Lung (tissue), 12 donors: ENCODE results near the gene NOS1AP. TPM values are rescaled to one million over a fixed set of nuclear protein-coding genes. Genes with fewer than 3 reads are reported as not detected.

Experiments
- ATAC-seq: fragments of 200-7000 bp; cut with Tn5 transposase; one replicate; pipeline ENCODE4 v1.9.1; 2020; ENCODE audit warnings: moderate number of reproducible peaks; ENCODE audit not compliant: insufficient read depth, low FRiP score
- DNase-seq, 3 donors: peaks; one replicate each; pipeline ENCODE4 v3.0.0-alpha.2; 2013 to 2017
- H3K27ac ChIP-seq, 2 donors: one replicate each; pipeline ENCODE4 v1.5.1; 2013; ENCODE audit warnings: mild to moderate bottlenecking in 2 of 2, moderate library complexity in 2 of 2, control low read depth in 1 of 2, inconsistent platforms in 1 of 2, low read depth in 1 of 2, low read length in 1 of 2
- H3K27me3 ChIP-seq, 3 donors: one replicate each; pipeline ENCODE4 v1.5.1; 2013; ENCODE audit warnings: low read length in 2 of 3; ENCODE audit not compliant: control insufficient read depth in 3 of 3, insufficient read depth in 3 of 3
- H3K36me3 ChIP-seq, 4 donors: one replicate each; pipeline ENCODE4 v1.5.1; 2013; ENCODE audit warnings: low read length in 4 of 4, mild to moderate bottlenecking in 1 of 4, moderate library complexity in 1 of 4; ENCODE audit not compliant: control insufficient read depth in 4 of 4, insufficient read depth in 4 of 4
- H3K4me1 ChIP-seq, 5 donors: one replicate each; pipeline ENCODE4 v1.5.1; 2013; ENCODE audit warnings: low read length in 5 of 5, mild to moderate bottlenecking in 2 of 5, moderate library complexity in 1 of 5; ENCODE audit not compliant: control insufficient read depth in 5 of 5, insufficient read depth in 5 of 5
- H3K4me3 ChIP-seq: one replicate; pipeline ENCODE4 v1.5.1; 2013; ENCODE audit warnings: mild to moderate bottlenecking, control low read depth, moderate library complexity
- H3K9ac ChIP-seq, 2 donors: one replicate each; pipeline ENCODE4 v1.5.1; 2013; ENCODE audit warnings: low read length in 2 of 2, control low read depth in 1 of 2; ENCODE audit not compliant: insufficient read depth in 1 of 2
- H3K9me3 ChIP-seq, 4 donors: one replicate each; pipeline ENCODE4 v1.5.1; 2013; ENCODE audit warnings: low read length in 3 of 4, mild to moderate bottlenecking in 1 of 4, moderate library complexity in 1 of 4; ENCODE audit not compliant: control insufficient read depth in 4 of 4, insufficient read depth in 3 of 4
- CTCF ChIP-seq: IDR thresholded peaks from 2 replicates; pipeline ENCODE4 v1.5.1; 2012; ENCODE audit warnings: mild to moderate bottlenecking; ENCODE audit errors: control extremely low read depth, extremely low read depth
- WGBS, 2 donors: extraction: QIAGEN DNeasy Blood & Tissue Kit; methylation state at CpG; one replicate each; pipeline ENCODE4 v1.1.7; 2013; 5-methylcytosine and 5-hydroxymethylcytosine counted together
- polyA plus RNA-seq, 2 donors: library from polyadenylated mRNA; stranded (reverse); fragments of 200-250 nt; gene quantifications; one replicate each; pipeline ENCODE4 v1.2.1, GENCODE V29; 2013
- total RNA-seq, 2 donors: library from RNA; depleted of rRNA in 1 of 2; stranded (reverse); fragments of >200 nt in 1 of 2; gene quantifications; one replicate each; pipeline ENCODE4 v1.2.1, GENCODE V29; 2014 to 2021
- donor health status: control.
- donor health status: control.
- donor health status: Bipolar disorder and iron deficiency.
- donor health status: healthy.
- donor health status: DM: yes; HTN: yes; CAD: no.

Gene NOS1AP
- total and polyA plus RNA-seq, 4 donors: 0.57 to 5.0 (median 1.2) TPM

GRCh38 chr1:162385280-162385623, 315.8 kb downstream of the NOS1AP start:
- no peak overlapping the region for H3K9ac ChIP-seq
- no peaks in the 10 kb centered on the region for H3K27me3 ChIP-seq
- peaks cover 0 to 3% (median 0%) of the 10 kb centered on the region in 5 donors for H3K4me1 ChIP-seq
- DNase-seq (no peak), ATAC-seq (no peak)
- H3K27ac ChIP-seq: no peak overlapping the region
- no peak overlapping the region for H3K4me3 ChIP-seq
- no peaks in the 10 kb centered on the region for H3K36me3 ChIP-seq
- H3K9me3 ChIP-seq: no peaks in the 10 kb centered on the region
- TF ChIP-seq CTCF: no peak
- WGBS, 2 donors: 74 to 82% methylated on average over 3 of the region's 3 CpGs

- no peak for TF ChIP-seq CTCF
- DNase-seq (no peak), ATAC-seq (no peak)
- peaks cover 0 to 3% (median 0%) of the 10 kb centered on the region in 5 donors for H3K4me1 ChIP-seq
- no peak overlapping the region for H3K9ac ChIP-seq
- H3K9me3 ChIP-seq: no peaks in the 10 kb centered on the region
- no peaks in the 10 kb centered on the region for H3K36me3 ChIP-seq
- H3K4me3 ChIP-seq: no peak overlapping the region
- no peak overlapping the region for H3K27ac ChIP-seq
- WGBS, 2 donors: 83 to 96% methylated on average over 3 of the region's 3 CpGs
- no peaks in the 10 kb centered on the region for H3K27me3 ChIP-seq
Observed at GRCh38 chr1:162385702-162386101, 316.2 kb downstream of the NOS1AP start.

- Histone ChIP-seq H3K9ac (no peak overlapping the region), H3K4me3 (no peak overlapping the region), H3K27ac (no peak overlapping the region), H3K9me3 (no peaks in the 10 kb centered on the region), H3K27me3 (no peaks in the 10 kb centered on the region), H3K4me1 (peaks cover 0 to 3% (median 0%) of the 10 kb centered on the region in 5 donors), H3K36me3 (no peaks in the 10 kb centered on the region)
- WGBS, 2 donors: 79 to 80% methylated on average over 8 of the region's 8 CpGs
- ATAC-seq (no peak), DNase-seq (no peak)
- no peak for TF ChIP-seq CTCF
Observed at GRCh38 chr1:162386292-162387225, 317.1 kb downstream of the NOS1AP start.
